ENCODE data around the gene PLCB1. TPM values are rescaled to one million over a fixed set of nuclear protein-coding genes. Genes with fewer than 3 reads are reported as not detected.

Gene PLCB1
- polyA plus RNA-seq, 1 donor (not counting 4 experiments of a cell fraction or from before 2014, with no cell fraction given) = 0.37 TPM

GRCh38 chr20:8714206-8714605 lies 582.1 kb downstream of the PLCB1 start:
- Histone ChIP-seq H3K4me2 (ENCODE audit: control insufficient read depth, extremely low read depth, insufficient read depth, low read depth, low read length) (no peak overlapping the region), H3K4me3 (ENCODE audit: control insufficient read depth in 2 of 3, extremely low read depth in 1 of 3, insufficient read depth in 2 of 3, low read depth in 1 of 3, low read length in 3 of 3) (no peak overlapping the region), H4K20me1 (ENCODE audit: control insufficient read depth, extremely low read depth, insufficient read depth, low read length) (no peaks in the 10 kb centered on the region), H3K27ac (ENCODE audit: control insufficient read depth, insufficient read depth, low read length) (no peak overlapping the region), H3K9ac (ENCODE audit: control insufficient read depth, extremely low read depth, insufficient read depth, low read length) (no peak overlapping the region), H3K36me3 (ENCODE audit: control insufficient read depth in 2 of 2, extremely low read depth in 1 of 2, insufficient read depth in 2 of 2, low read length in 2 of 2) (no peaks in the 10 kb centered on the region), H3K9me1 (ENCODE audit: control insufficient read depth, extremely low read depth, insufficient read depth, low read length) (no peaks in the 10 kb centered on the region), H3K4me1 (ENCODE audit: control insufficient read depth, extremely low read depth, insufficient read depth, low read length) (no peaks in the 10 kb centered on the region), H3K9me3 (ENCODE audit: control insufficient read depth, low read depth, low read length) (no peaks in the 10 kb centered on the region), H2AFZ (ENCODE audit: control insufficient read depth, low read length) (no peak overlapping the region), H3K27me3 (ENCODE audit: control insufficient read depth, extremely low read depth, insufficient read depth, low read length) (no peaks in the 10 kb centered on the region), H3K79me2 (ENCODE audit: control insufficient read depth, insufficient read depth, low read length) (no peaks in the 10 kb centered on the region)
- DNase-seq (ENCODE audit: low read depth, low spot score) (no peak), FAIRE-seq (no peak)
- TF ChIP-seq EZH2 (IDR thresholded peaks at IDR 0.05; ENCODE audit: low read length) (no peak), CTCF (optimal IDR thresholded peaks at IDR 0.05 in 1 of 3, IDR thresholded peaks at IDR 0.05 in 1 of 3, conservative IDR thresholded peaks at IDR 0.05 in 1 of 3; ENCODE audit: extremely low read depth in 1 of 3, insufficient read depth in 2 of 3, low read length in 3 of 3) (no peak)
- dilution Hi-C loops (cut with MboI; ENCODE audit: extremely low pct_ligation_motif_present, low sequenced_read_pairs) = loop anchor here (25.0 kb wide), 1 partner anchor 677 kb away; no protein-coding TSS in a partner anchor

- no peak overlapping the region for H3K9ac ChIP-seq (ENCODE audit: control insufficient read depth, extremely low read depth, insufficient read depth, low read length)
- H3K27ac ChIP-seq (ENCODE audit: control insufficient read depth, insufficient read depth, low read length) = no peak overlapping the region
- H3K79me2 ChIP-seq (ENCODE audit: control insufficient read depth, insufficient read depth, low read length) = no peaks in the 10 kb centered on the region
- no peak for TF ChIP-seq EZH2 (IDR thresholded peaks at IDR 0.05; ENCODE audit: low read length)
- no peak for TF ChIP-seq CTCF (optimal IDR thresholded peaks at IDR 0.05 in 1 of 3, IDR thresholded peaks at IDR 0.05 in 1 of 3, conservative IDR thresholded peaks at IDR 0.05 in 1 of 3; ENCODE audit: extremely low read depth in 1 of 3, insufficient read depth in 2 of 3, low read length in 3 of 3)
- no peak for FAIRE-seq
- no peaks in the 10 kb centered on the region for H3K9me1 ChIP-seq (ENCODE audit: control insufficient read depth, extremely low read depth, insufficient read depth, low read length)
- H3K27me3 ChIP-seq (ENCODE audit: control insufficient read depth, extremely low read depth, insufficient read depth, low read length) = no peaks in the 10 kb centered on the region
- H2AFZ ChIP-seq (ENCODE audit: control insufficient read depth, low read length) = no peak overlapping the region
- H3K9me3 ChIP-seq (ENCODE audit: control insufficient read depth, low read depth, low read length) = no peaks in the 10 kb centered on the region
- no peak overlapping the region for H3K4me2 ChIP-seq (ENCODE audit: control insufficient read depth, extremely low read depth, insufficient read depth, low read depth, low read length)
- H4K20me1 ChIP-seq (ENCODE audit: control insufficient read depth, extremely low read depth, insufficient read depth, low read length) = no peaks in the 10 kb centered on the region
- H3K4me3 ChIP-seq (ENCODE audit: control insufficient read depth in 2 of 3, extremely low read depth in 1 of 3, insufficient read depth in 2 of 3, low read depth in 1 of 3, low read length in 3 of 3) = no peak overlapping the region
- dilution Hi-C loops (cut with MboI; ENCODE audit: extremely low pct_ligation_motif_present, low sequenced_read_pairs) = loop anchor here (25.0 kb wide), 1 partner anchor 681 kb away; no protein-coding TSS in a partner anchor
- H3K4me1 ChIP-seq (ENCODE audit: control insufficient read depth, extremely low read depth, insufficient read depth, low read length) = no peaks in the 10 kb centered on the region
- DNase-seq (ENCODE audit: low read depth, low spot score) = no peak
- no peaks in the 10 kb centered on the region for H3K36me3 ChIP-seq (ENCODE audit: control insufficient read depth in 2 of 2, extremely low read depth in 1 of 2, insufficient read depth in 2 of 2, low read length in 2 of 2)
Observed at GRCh38 chr20:8718279-8718678, 586.2 kb downstream of the PLCB1 start.

All from keratinocyte (primary cell).